GM12892 (cell line): ENCODE results near the gene RNF223.

Experiments
- POLR2A ChIP-seq: IDR thresholded peaks from 2 replicates; pipeline ENCODE4 v1.6.1; 2011; ENCODE audit warnings: low read depth, low read length, control low read depth
- POLR2AphosphoS5 ChIP-seq: IDR thresholded peaks from 2 replicates; pipeline ENCODE4 v1.6.1; 2011; ENCODE audit warnings: low read depth, low read length, control low read depth
- TAF1 ChIP-seq: IDR thresholded peaks from 2 replicates; pipeline ENCODE4 v1.6.1; 2011; ENCODE audit warnings: low read depth, mild to moderate bottlenecking, control low read depth, low read length, borderline replicate concordance

GRCh38 chr1:1088029-1088800 is 14.1 kb upstream of the RNF223 start:
- no peak for TF ChIP-seq POLR2A
- no peak for TF ChIP-seq TAF1
- TF ChIP-seq POLR2AphosphoS5 = no peak
